IMR-90 (cell line): ENCODE results near the gene ATP8B4. TPM values are rescaled to one million over a fixed set of nuclear protein-coding genes. Genes with fewer than 3 reads are reported as not detected.
A peak's percentile ranks its signal among the peaks of the same experiment; 100 is the strongest.

Source experiments
- ATAC-seq: fragments of 200-7000 bp; cut with Tn5 transposase; 2 replicates; pipeline ENCODE4 v1.9.1; 2020; ENCODE audit warnings: low read depth, mild to moderate bottlenecking, moderate library complexity
- BruUV-seq: library from RNA; stranded (reverse); fragments of 400-500 nt; replicated peaks from 2 replicates; lab custom pipeline; 2021; lab: Mats Ljungman, UMichigan
- CTCF ChIA-PET: fragments of 300-600 bp; formaldehyde crosslinking; extraction: SDS; loops from one replicate; lab custom pipeline; 2021; ENCODE audit warnings: antibody characterized with exemption; lab: Yijun Ruan, JAX
- POLR2A ChIA-PET: fragments of 300-600 bp; sonication (Branson Sonifier 250); formaldehyde crosslinking; loops from one replicate; lab custom pipeline; 2022; ENCODE audit warnings: antibody characterized with exemption; ENCODE audit not compliant: unreplicated experiment; lab: Charles Lee
- DNase-seq: peaks from one replicate; pipeline ENCODE4 v3.0.0; 2013
- H2AFZ ChIP-seq: replicated peaks from 2 replicates; pipeline ENCODE3; 2013; ENCODE audit warnings: low read length, mild to moderate bottlenecking; ENCODE audit not compliant: poor library complexity
- H2AK5ac ChIP-seq: 2 replicates; pipeline ENCODE4 v1.6.1; 2013; ENCODE audit warnings: low read depth, low read length, inconsistent platforms
- H2AK9ac ChIP-seq: replicated peaks from 2 replicates; pipeline ENCODE3; 2013; ENCODE audit warnings: mild to moderate bottlenecking, low read depth, low read length, moderate library complexity; ENCODE audit not compliant: poor library complexity
- H2BK120ac ChIP-seq: 2 replicates; pipeline ENCODE4 v1.6.1; 2013; ENCODE audit warnings: low read depth, low read length, inconsistent platforms
- H2BK15ac ChIP-seq: 3 replicates; pipeline ENCODE4 v1.6.1; 2013; ENCODE audit warnings: low read depth, low read length, inconsistent platforms
- H2BK20ac ChIP-seq: 2 replicates; pipeline ENCODE4 v1.6.1; 2013; ENCODE audit warnings: low read depth, mild to moderate bottlenecking, inconsistent platforms, low read length, moderate library complexity
- H2BK5ac ChIP-seq: 2 replicates; pipeline ENCODE4 v1.6.1; 2013; ENCODE audit warnings: mild to moderate bottlenecking, low read depth, low read length, inconsistent platforms; ENCODE audit not compliant: poor library complexity, severe bottlenecking
- H3K14ac ChIP-seq: replicated peaks from 2 replicates; pipeline ENCODE4 v1.6.1; 2013; ENCODE audit warnings: low read depth, low read length, inconsistent platforms
- H3K18ac ChIP-seq: 2 replicates; pipeline ENCODE4 v1.6.1; 2013; ENCODE audit warnings: low read depth, low read length, control low read depth
- H3K23ac ChIP-seq: 2 replicates; pipeline ENCODE4 v1.6.1; 2013; ENCODE audit warnings: low read depth, low read length, inconsistent platforms
- H3K27ac ChIP-seq: 2 replicates; pipeline ENCODE4 v1.5.1; 2013; ENCODE audit warnings: mild to moderate bottlenecking, control low read depth, low read length; ENCODE audit not compliant: insufficient read depth
- H3K27me3 ChIP-seq: 2 replicates; pipeline ENCODE4 v1.6.1; 2013; ENCODE audit warnings: low read length; ENCODE audit not compliant: control insufficient read depth, insufficient read depth
- H3K36me3 ChIP-seq: 2 replicates; pipeline ENCODE4 v1.6.1; 2013; ENCODE audit warnings: low read length, mixed read lengths; ENCODE audit not compliant: control insufficient read depth, insufficient read depth
- H3K4ac ChIP-seq: 2 replicates; pipeline ENCODE4 v1.6.1; 2013; ENCODE audit warnings: low read depth, low read length, inconsistent platforms
- H3K4me1 ChIP-seq: 2 replicates; pipeline ENCODE4 v1.6.1; 2013; ENCODE audit warnings: low read length, mixed read lengths; ENCODE audit not compliant: control insufficient read depth, insufficient read depth
- H3K4me2 ChIP-seq: 2 replicates; pipeline ENCODE4 v1.6.1; 2013; ENCODE audit warnings: low read depth, mild to moderate bottlenecking, control low read depth, low read length, moderate library complexity
- H3K4me3 ChIP-seq: 2 replicates; pipeline ENCODE4 v1.5.1; 2013; ENCODE audit warnings: low read depth, mild to moderate bottlenecking, control low read depth, low read length, moderate library complexity; ENCODE audit not compliant: insufficient read depth
- H3K56ac ChIP-seq: 2 replicates; pipeline ENCODE4 v1.6.1; 2013; ENCODE audit warnings: low read length, inconsistent platforms; ENCODE audit not compliant: insufficient read depth; ENCODE audit errors: extremely low read depth
- H3K79me1 ChIP-seq, 2 experiments: 2 replicates each; pipeline ENCODE4 v1.6.1; 2013; ENCODE audit warnings: low read length in 2 of 2, inconsistent platforms in 1 of 2, low read depth in 1 of 2
- H3K9ac ChIP-seq: 2 replicates; pipeline ENCODE4 v1.6.1; 2013; ENCODE audit warnings: low read depth, low read length, control low read depth
- H3K9me1 ChIP-seq: 2 replicates; pipeline ENCODE4 v1.6.1; 2013; ENCODE audit warnings: low read length, inconsistent platforms; ENCODE audit not compliant: insufficient read depth
- H3K9me3 ChIP-seq: 2 replicates; pipeline ENCODE4 v1.6.1; 2013; ENCODE audit warnings: low read length; ENCODE audit not compliant: control insufficient read depth, insufficient read depth
- H4K20me1 ChIP-seq: 2 replicates; pipeline ENCODE4 v1.6.1; 2013; ENCODE audit warnings: low read length, inconsistent platforms; ENCODE audit not compliant: insufficient read depth
- H4K5ac ChIP-seq: 2 replicates; pipeline ENCODE4 v1.6.1; 2013; ENCODE audit warnings: mild to moderate bottlenecking, low read depth, low read length, control low read depth
- H4K8ac ChIP-seq, 2 experiments: 2 replicates each; pipeline ENCODE4 v1.6.1; 2013; ENCODE audit warnings: low read depth in 2 of 2, low read length in 2 of 2, control low read depth in 1 of 2, inconsistent platforms in 1 of 2
- H4K91ac ChIP-seq: 2 replicates; pipeline ENCODE4 v1.6.1; 2013; ENCODE audit warnings: low read depth, low read length, inconsistent platforms; ENCODE audit not compliant: insufficient read depth
- BHLHE40 ChIP-seq: fragments of 150-350 bp; IDR thresholded peaks from 2 replicates; pipeline ENCODE4 v1.6.1; 2016; ENCODE audit warnings: mild to moderate bottlenecking, low read depth, low read length
- CEBPB ChIP-seq: IDR thresholded peaks from 2 replicates; pipeline ENCODE4 v1.6.1; 2012; ENCODE audit warnings: low read depth, low read length, improper control_type of control experiment
- CHD1 ChIP-seq: IDR thresholded peaks from 2 replicates; pipeline ENCODE4 v1.6.1; 2012; ENCODE audit warnings: low read depth, low read length, improper control_type of control experiment
- ELK1 ChIP-seq: fragments of 150-350 bp; IDR thresholded peaks from 2 replicates; pipeline ENCODE4 v1.6.1; 2016; ENCODE audit warnings: low read depth, mild to moderate bottlenecking, low read length, moderate library complexity, borderline replicate concordance
- FOS ChIP-seq: fragments of 150-350 bp; IDR thresholded peaks from 2 replicates; pipeline ENCODE4 v1.6.1; 2016; ENCODE audit warnings: low read depth, low read length
- MXI1 ChIP-seq: IDR thresholded peaks from 2 replicates; pipeline ENCODE4 v1.6.1; 2012; ENCODE audit warnings: low read depth, mild to moderate bottlenecking, low read length, moderate library complexity, borderline replicate concordance
- NFE2L2 ChIP-seq: fragments of 150-350 bp; IDR thresholded peaks from 2 replicates; pipeline ENCODE4 v1.6.1; 2016; ENCODE audit warnings: low read depth, mild to moderate bottlenecking, low read length
- POLR2A ChIP-seq: IDR thresholded peaks from 2 replicates; pipeline ENCODE4 v1.6.1; 2012; ENCODE audit warnings: mild to moderate bottlenecking, low read depth, low read length
- RAD21 ChIP-seq: IDR thresholded peaks from 2 replicates; pipeline ENCODE4 v1.6.1; 2012; ENCODE audit warnings: low read length, improper control_type of control experiment
- RCOR1 ChIP-seq: IDR thresholded peaks from 2 replicates; pipeline ENCODE4 v1.6.1; 2012; ENCODE audit warnings: mild to moderate bottlenecking, low read length, improper control_type of control experiment; ENCODE audit not compliant: insufficient replicate concordance
- RFX5 ChIP-seq: IDR thresholded peaks from 2 replicates; pipeline ENCODE4 v1.8.0; 2012; ENCODE audit warnings: low read depth, mild to moderate bottlenecking, low read length, moderate library complexity
- WGBS, 2 experiments: methylation state at CpG; one replicate each; pipeline versions ENCODE4 v1.1.5 to v1.1.7; 2013; ENCODE audit warnings: missing lambda C conversion rate in 2 of 2; ENCODE audit not compliant: insufficient read length in 1 of 2; ENCODE audit errors: extremely low coverage in 2 of 2; 5-methylcytosine and 5-hydroxymethylcytosine counted together
- dilution Hi-C: fragments of 300-500 bp; cut with HindIII; formaldehyde crosslinking; loops from one replicate; pipeline ENCODE4 v1.14.3; 2018; ENCODE audit warnings: low sequenced_read_pairs; ENCODE audit not compliant: unreplicated experiment
- in situ Hi-C: fragments of 300-500 bp; cut with MboI; formaldehyde crosslinking; loops from 3 replicates; pipeline ENCODE4 v1.14.3; 2019; ENCODE audit warnings: low sequenced_read_pairs, inconsistent platforms, mixed read lengths
- intact Hi-C: fragments of 100-400 bp; cut with micrococcal nuclease; formaldehyde crosslinking; loops from 2 replicates; pipeline ENCODE4 v1.10.0; 2022
- polyA plus RNA-seq, 3 experiments: library from polyadenylated mRNA; depleted of rRNA; stranded (reverse); fragments of >200 nt; gene quantifications; 2 replicates each; pipeline ENCODE4 v1.2.3, GENCODE V29; 2012; ENCODE audit warnings: low replicate concordance in 1 of 3
- total RNA-seq: library from RNA; depleted of rRNA; stranded (reverse); fragments of >200 nt; gene quantifications from 2 replicates; pipeline ENCODE4 v1.2.3, GENCODE V29; 2012
- TF ChIP-seq, protein P1 (sequence below): conservative IDR thresholded peaks from 2 replicates; pipeline ENCODE4 v1.5.1; 2012; ENCODE audit warnings: mild to moderate bottlenecking, low read depth, low read length, improper control_type of control experiment
- TF ChIP-seq, protein P2 (sequence below): fragments of 150-350 bp; IDR thresholded peaks from 2 replicates; pipeline ENCODE4 v1.6.1; 2017; ENCODE audit warnings: mild to moderate bottlenecking, antibody characterized with exemption, low read length, low read depth

The ATP8B4 gene
- total and polyA plus RNA-seq, 2 of the 4 experiments (the other 2 are of a cell fraction) = 0.12 to 0.54 TPM

DNA sequence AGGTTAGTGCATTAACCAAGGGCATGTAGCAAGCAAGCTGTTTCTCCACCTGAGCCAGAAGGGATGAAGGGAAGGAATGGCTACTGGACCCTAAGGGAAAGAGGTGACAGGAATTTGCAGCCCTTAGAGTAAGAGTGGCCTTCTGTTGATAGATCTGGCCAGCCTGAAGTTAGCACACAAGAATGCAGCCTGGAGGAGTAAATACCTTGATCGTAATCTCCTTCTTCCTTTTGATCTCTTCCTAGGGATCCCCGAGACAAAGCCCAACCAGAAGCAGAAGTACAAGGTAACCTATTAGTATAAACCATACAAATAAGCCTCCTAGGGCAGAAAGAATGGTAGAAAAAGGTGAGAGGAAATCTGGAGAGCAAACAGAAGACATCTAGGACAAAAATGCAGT is 134.6 kb downstream of the ATP8B4 start:
- no peak overlapping the region for H3K27ac ChIP-seq
- in situ Hi-C loops (no loop called here), intact Hi-C loops (no loop called here), dilution Hi-C loops (no loop called here)
- peak overlapping the region; percentile 92 for H3K18ac ChIP-seq
- H3K9ac ChIP-seq = no peak overlapping the region
- H3K36me3 ChIP-seq = no peaks in the 10 kb centered on the region
- DNase-seq = no peak
- BruUV-seq = no TSS peak
- peak overlapping the region; percentile 91 for H4K5ac ChIP-seq
- no peaks in the 10 kb centered on the region for H3K27me3 ChIP-seq
- H3K9me1 ChIP-seq = no peaks in the 10 kb centered on the region
- H4K20me1 ChIP-seq = no peaks in the 10 kb centered on the region
- H2AK9ac ChIP-seq = no peak overlapping the region
- TF ChIP-seq RAD21 (no peak), POLR2A (no peak), RCOR1 (no peak), BHLHE40 (no peak), MXI1 (no peak), CHD1 (no peak), NFE2L2 (no peak), FOS (no peak), ELK1 (no peak), RFX5 (no peak), CEBPB (no peak)
- TF ChIP-seq, protein P1, sequence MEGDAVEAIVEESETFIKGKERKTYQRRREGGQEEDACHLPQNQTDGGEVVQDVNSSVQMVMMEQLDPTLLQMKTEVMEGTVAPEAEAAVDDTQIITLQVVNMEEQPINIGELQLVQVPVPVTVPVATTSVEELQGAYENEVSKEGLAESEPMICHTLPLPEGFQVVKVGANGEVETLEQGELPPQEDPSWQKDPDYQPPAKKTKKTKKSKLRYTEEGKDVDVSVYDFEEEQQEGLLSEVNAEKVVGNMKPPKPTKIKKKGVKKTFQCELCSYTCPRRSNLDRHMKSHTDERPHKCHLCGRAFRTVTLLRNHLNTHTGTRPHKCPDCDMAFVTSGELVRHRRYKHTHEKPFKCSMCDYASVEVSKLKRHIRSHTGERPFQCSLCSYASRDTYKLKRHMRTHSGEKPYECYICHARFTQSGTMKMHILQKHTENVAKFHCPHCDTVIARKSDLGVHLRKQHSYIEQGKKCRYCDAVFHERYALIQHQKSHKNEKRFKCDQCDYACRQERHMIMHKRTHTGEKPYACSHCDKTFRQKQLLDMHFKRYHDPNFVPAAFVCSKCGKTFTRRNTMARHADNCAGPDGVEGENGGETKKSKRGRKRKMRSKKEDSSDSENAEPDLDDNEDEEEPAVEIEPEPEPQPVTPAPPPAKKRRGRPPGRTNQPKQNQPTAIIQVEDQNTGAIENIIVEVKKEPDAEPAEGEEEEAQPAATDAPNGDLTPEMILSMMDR = no peak
- TF ChIP-seq, protein P2, sequence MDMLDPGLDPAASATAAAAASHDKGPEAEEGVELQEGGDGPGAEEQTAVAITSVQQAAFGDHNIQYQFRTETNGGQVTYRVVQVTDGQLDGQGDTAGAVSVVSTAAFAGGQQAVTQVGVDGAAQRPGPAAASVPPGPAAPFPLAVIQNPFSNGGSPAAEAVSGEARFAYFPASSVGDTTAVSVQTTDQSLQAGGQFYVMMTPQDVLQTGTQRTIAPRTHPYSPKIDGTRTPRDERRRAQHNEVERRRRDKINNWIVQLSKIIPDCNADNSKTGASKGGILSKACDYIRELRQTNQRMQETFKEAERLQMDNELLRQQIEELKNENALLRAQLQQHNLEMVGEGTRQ = no peak
- peaks cover 15% of the 10 kb centered on the region for H3K4me1 ChIP-seq
- H3K9me3 ChIP-seq = no peaks in the 10 kb centered on the region
- peak overlapping the region; percentile 51 for H2BK20ac ChIP-seq
- H4K8ac ChIP-seq = peak overlapping the region in 1 of 2 experiments; percentile 32; a peak in 1 of 4 replicates
- peak overlapping the region; percentile 5 for H2BK5ac ChIP-seq
- WGBS, 2 experiments = no CpG with 5 or more reads among the region's 2 CpGs
- H2BK120ac ChIP-seq = peak overlapping the region; percentile 28; the same call in 1 of the 2 replicates
- no peak overlapping the region for H3K56ac ChIP-seq
- no peak overlapping the region for H3K23ac ChIP-seq
- ChIA-PET POLR2A (no interaction called here), CTCF (no interaction called here)
- no peak overlapping the region for H3K4me2 ChIP-seq
- H2AK5ac ChIP-seq = peak overlapping the region; percentile 10; the same call in 1 of the 2 replicates
- no peak overlapping the region for H3K4me3 ChIP-seq
- ATAC-seq = no peak
- H3K14ac ChIP-seq = 0 out of 2 replicates have a peak overlapping the region, but pooled peaks have one; percentile 0
- peak overlapping the region; percentile 29; the same call in 1 of the 3 replicates for H2BK15ac ChIP-seq
- no peaks in the 10 kb centered on the region for H3K79me1 ChIP-seq
- H3K4ac ChIP-seq = peak overlapping the region; percentile 14; the same call in 1 of the 2 replicates
- no peak overlapping the region for H2AFZ ChIP-seq
- H4K91ac ChIP-seq = no peak overlapping the region; the same call in 1 of the 2 replicates
